H1 (cell line): Measurements from ENCODE around the gene UBE2M. TPM values are rescaled to one million over a fixed set of nuclear protein-coding genes. Genes with fewer than 3 reads are reported as not detected.
A peak's percentile ranks its signal among the peaks of the same experiment; 100 is the strongest.

Source experiments
- CBX8 ChIP-seq: fragments of 300-800, 300-1000 bp; sonication (generic); IDR thresholded peaks from 2 replicates; pipeline ENCODE4 v1.7.1; 2016; ENCODE audit warnings: low read depth, low read length, borderline replicate concordance
- EP300 ChIP-seq, 2 experiments: IDR thresholded peaks; 1 replicate in 1 of 2; 2 replicates in 1 of 2; pipeline ENCODE4 v1.6.1; 2011 to 2012; ENCODE audit warnings: low read depth in 2 of 2, low read length in 2 of 2, mild to moderate bottlenecking in 2 of 2, borderline replicate concordance in 1 of 2, inconsistent platforms in 1 of 2, moderate library complexity in 1 of 2
- GABPA ChIP-seq: IDR thresholded peaks from 2 replicates; pipeline ENCODE4 v1.6.1; 2011; ENCODE audit warnings: mild to moderate bottlenecking, low read length, moderate library complexity, borderline replicate concordance; ENCODE audit not compliant: insufficient read depth
- KDM4A ChIP-seq: IDR thresholded peaks from one replicate; pipeline ENCODE4 v1.7.1; 2012; ENCODE audit warnings: low read depth, mild to moderate bottlenecking, moderate library complexity, low read length, inconsistent platforms; ENCODE audit not compliant: severe bottlenecking
- RBBP5 ChIP-seq: IDR thresholded peaks from 2 replicates; pipeline ENCODE4 v1.7.1; 2012; ENCODE audit warnings: low read depth, mild to moderate bottlenecking, inconsistent platforms, low read length, moderate library complexity, borderline replicate concordance
- polyA plus RNA-seq, 7 experiments: library from polyadenylated mRNA; depleted of rRNA in 3 of 7; stranded (reverse) in 5 of 7; unstranded in 2 of 7; fragments of >200 nt in 5 of 7; fragments of 200-250 nt in 2 of 7; gene quantifications; 1 replicate in 5 of 7; 2 replicates in 1 of 7; 4 replicates in 1 of 7; pipeline versions ENCODE4 v1.2.1 to v1.2.3, GENCODE V29; 2011 to 2013; ENCODE audit warnings: missing spikeins in 2 of 7, mixed read lengths in 2 of 7
- total RNA-seq: library from RNA; stranded (reverse); fragmentation: NEBNext Ultra II Directional; extraction: Animal tissue kit (Norgen Biotek cat#: 25700); gene quantifications from 2 replicates; pipeline ENCODE4 v1.2.1, GENCODE V29; 2021

UBE2M gene
- total and polyA plus RNA-seq, 2 of the 8 experiments (the other 6 are each of a cell fraction or from before 2014, with no cell fraction given): 93.8 to 114 TPM

GRCh38 chr19:58544591-58545285 is 13.7 kb downstream of the UBE2M start (continued):
- TF ChIP-seq EP300 (IDR thresholded peaks at IDR 0.05; ENCODE audit: borderline replicate concordance in 1 of 2, low read depth in 2 of 2, low read length in 2 of 2): no peak; a peak in 1 of 3 replicates
- no peak for TF ChIP-seq GABPA
- TF ChIP-seq RBBP5: peak; percentile 38; the same call in 1 of the 2 replicates
- no peak for TF ChIP-seq CBX8
- TF ChIP-seq KDM4A: peak; percentile 10
- TF ChIP-seq, all 59 proteins: peak for 7
